Neural progenitor cell (in vitro differentiated cells): ENCODE results near the gene TSPAN33. TPM values are rescaled to one million over a fixed set of nuclear protein-coding genes. Genes with fewer than 3 reads are reported as not detected.
"Not testable (repeated sequence)": the region's sequence is repeated elsewhere in the genome, so short reads cannot be mapped to it uniquely, and the experiment has no call there.

Experiments used
- DNase-seq: peaks from one replicate; pipeline ENCODE4 v3.0.0-alpha.2; 2016; ENCODE audit warnings: low spot score
- H2AFZ ChIP-seq: fragments of 200-600 bp; sonication (generic); replicated peaks from 2 replicates; pipeline ENCODE4 v1.6.1; 2016; ENCODE audit warnings: antibody characterized with exemption
- H3F3A ChIP-seq: fragments of 200-600 bp; sonication (generic); 2 replicates; pipeline ENCODE4 v1.6.1; 2016; ENCODE audit warnings: antibody characterized with exemption, low read depth
- H3K27ac ChIP-seq: fragments of 200-600 bp; sonication (generic); 2 replicates; pipeline ENCODE4 v1.5.1; 2016; ENCODE audit warnings: mild to moderate bottlenecking
- H3K27me3 ChIP-seq: fragments of 200-600 bp; sonication (generic); 2 replicates; pipeline ENCODE4 v1.6.1; 2016; ENCODE audit warnings: mild to moderate bottlenecking, moderate library complexity
- H3K36me3 ChIP-seq: fragments of 200-600 bp; sonication (generic); 2 replicates; pipeline ENCODE4 v1.5.1; 2016
- H3K4me1 ChIP-seq: fragments of 200-600 bp; sonication (generic); 2 replicates; pipeline ENCODE4 v1.6.1; 2016; ENCODE audit warnings: mixed run types
- H3K4me2 ChIP-seq: fragments of 200-600 bp; sonication (generic); 2 replicates; pipeline ENCODE4 v1.6.1; 2016
- H3K4me3 ChIP-seq: fragments of 200-600 bp; sonication (generic); 2 replicates; pipeline ENCODE4 v1.5.1; 2016
- H3K79me2 ChIP-seq: fragments of 200-600 bp; sonication (generic); 2 replicates; pipeline ENCODE4 v1.6.1; 2016; ENCODE audit warnings: low read depth
- H3K9ac ChIP-seq: fragments of 200-600 bp; sonication (generic); 2 replicates; pipeline ENCODE4 v1.6.1; 2016
- H3K9me3 ChIP-seq: fragments of 200-600 bp; sonication (generic); 2 replicates; pipeline ENCODE4 v1.5.1; 2016; ENCODE audit warnings: low read depth
- H4K20me1 ChIP-seq: fragments of 200-600 bp; sonication (generic); 2 replicates; pipeline ENCODE4 v1.6.1; 2016; ENCODE audit warnings: low read depth
- H3K27ac Mint-ChIP-seq: 3 replicates; pipeline ENCODE4 v1.8.0; 2021; ENCODE audit warnings: mixed read lengths
- H3K27me3 Mint-ChIP-seq: 2 replicates; pipeline ENCODE4 v1.8.0; 2022; ENCODE audit warnings: low read depth, mild to moderate bottlenecking, inconsistent platforms, moderate library complexity, mixed read lengths; ENCODE audit not compliant: insufficient read depth
- H3K36me3 Mint-ChIP-seq: 3 replicates; pipeline ENCODE4 v1.8.0; 2021; ENCODE audit warnings: mixed read lengths
- H3K4me1 Mint-ChIP-seq: 3 replicates; pipeline ENCODE4 v1.8.0; 2021; ENCODE audit warnings: mixed read lengths
- H3K4me3 Mint-ChIP-seq: 3 replicates; pipeline ENCODE4 v1.8.0; 2021; ENCODE audit warnings: mild to moderate bottlenecking, moderate library complexity, mixed read lengths
- H3K9me3 Mint-ChIP-seq: 3 replicates; pipeline ENCODE4 v1.8.0; 2020; ENCODE audit warnings: mixed read lengths
- EZH2 ChIP-seq: fragments of 200-600 bp; sonication (generic); IDR thresholded peaks from 2 replicates; pipeline ENCODE4 v1.6.1; 2017; ENCODE audit warnings: antibody characterized with exemption, mild to moderate bottlenecking, moderate library complexity
- EZH2phosphoT487 ChIP-seq: fragments of 200-600 bp; sonication (generic); IDR thresholded peaks from 2 replicates; pipeline ENCODE4 v1.6.1; 2017; ENCODE audit warnings: antibody characterized with exemption
- total RNA-seq: library from RNA; depleted of rRNA; stranded (reverse); fragments of >200 nt; gene quantifications from 2 replicates; pipeline ENCODE4 v1.2.3, GENCODE V29; 2015; ENCODE audit warnings: low replicate concordance
- TF ChIP-seq, protein P1 (sequence below): fragments of 200-600 bp; sonication (generic); IDR thresholded peaks from 2 replicates; pipeline ENCODE4 v1.5.1; 2017; ENCODE audit warnings: antibody characterized with exemption, mild to moderate bottlenecking

The TSPAN33 gene
- total RNA-seq, 1 donor from 2014 or later = 34.5 TPM

DNA sequence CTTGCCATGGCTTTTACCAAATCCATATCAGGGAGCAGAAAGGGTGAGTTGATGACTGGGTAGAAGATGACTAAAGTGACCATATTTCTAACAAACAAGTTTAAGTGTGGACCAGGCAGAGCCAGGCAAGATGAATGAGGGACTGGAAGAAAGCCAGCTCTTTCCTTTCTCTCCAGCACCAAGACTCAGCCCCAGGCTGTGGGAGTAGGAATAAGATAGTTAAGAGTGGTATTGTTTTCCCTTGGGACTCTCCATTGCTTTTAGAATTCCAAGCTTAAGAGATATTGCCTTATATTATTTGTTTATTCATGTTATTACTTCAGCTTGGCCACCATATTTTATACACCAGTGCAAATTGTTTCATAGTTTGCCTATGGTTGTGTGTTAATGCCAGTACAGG is 28.8 kb upstream of the TSPAN33 start:
- no peak overlapping the region for H3K4me3 ChIP-seq
- H3K4me3 Mint-ChIP-seq = no peak overlapping the region
- no peak overlapping the region for H3K4me2 ChIP-seq
- peaks cover 14% of the 10 kb centered on the region for H3K27me3 Mint-ChIP-seq
- H3K27ac ChIP-seq = no peak overlapping the region
- no peak for DNase-seq
- peaks cover 24% of the 10 kb centered on the region for H3K9me3 Mint-ChIP-seq
- no peaks in the 10 kb centered on the region for H3K9me3 ChIP-seq
- peaks cover 4% of the 10 kb centered on the region for H3F3A ChIP-seq
- H3K9ac ChIP-seq = no peak overlapping the region
- H3K4me1 ChIP-seq = peaks cover under 1% of the 10 kb centered on the region
- TF ChIP-seq EZH2 (no peak), EZH2phosphoT487 (no peak)
- TF ChIP-seq, protein P1, sequence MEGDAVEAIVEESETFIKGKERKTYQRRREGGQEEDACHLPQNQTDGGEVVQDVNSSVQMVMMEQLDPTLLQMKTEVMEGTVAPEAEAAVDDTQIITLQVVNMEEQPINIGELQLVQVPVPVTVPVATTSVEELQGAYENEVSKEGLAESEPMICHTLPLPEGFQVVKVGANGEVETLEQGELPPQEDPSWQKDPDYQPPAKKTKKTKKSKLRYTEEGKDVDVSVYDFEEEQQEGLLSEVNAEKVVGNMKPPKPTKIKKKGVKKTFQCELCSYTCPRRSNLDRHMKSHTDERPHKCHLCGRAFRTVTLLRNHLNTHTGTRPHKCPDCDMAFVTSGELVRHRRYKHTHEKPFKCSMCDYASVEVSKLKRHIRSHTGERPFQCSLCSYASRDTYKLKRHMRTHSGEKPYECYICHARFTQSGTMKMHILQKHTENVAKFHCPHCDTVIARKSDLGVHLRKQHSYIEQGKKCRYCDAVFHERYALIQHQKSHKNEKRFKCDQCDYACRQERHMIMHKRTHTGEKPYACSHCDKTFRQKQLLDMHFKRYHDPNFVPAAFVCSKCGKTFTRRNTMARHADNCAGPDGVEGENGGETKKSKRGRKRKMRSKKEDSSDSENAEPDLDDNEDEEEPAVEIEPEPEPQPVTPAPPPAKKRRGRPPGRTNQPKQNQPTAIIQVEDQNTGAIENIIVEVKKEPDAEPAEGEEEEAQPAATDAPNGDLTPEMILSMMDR = no peak
- peaks cover 3% of the 10 kb centered on the region for H3K4me1 Mint-ChIP-seq
- H3K27me3 ChIP-seq = no peaks in the 10 kb centered on the region
- H3K79me2 ChIP-seq = no peaks in the 10 kb centered on the region
- H3K27ac Mint-ChIP-seq = no peak overlapping the region
- peaks cover 2% of the 10 kb centered on the region for H3K36me3 Mint-ChIP-seq
- no peaks in the 10 kb centered on the region for H3K36me3 ChIP-seq
- no peaks in the 10 kb centered on the region for H4K20me1 ChIP-seq
- no peak overlapping the region for H2AFZ ChIP-seq

DNA sequence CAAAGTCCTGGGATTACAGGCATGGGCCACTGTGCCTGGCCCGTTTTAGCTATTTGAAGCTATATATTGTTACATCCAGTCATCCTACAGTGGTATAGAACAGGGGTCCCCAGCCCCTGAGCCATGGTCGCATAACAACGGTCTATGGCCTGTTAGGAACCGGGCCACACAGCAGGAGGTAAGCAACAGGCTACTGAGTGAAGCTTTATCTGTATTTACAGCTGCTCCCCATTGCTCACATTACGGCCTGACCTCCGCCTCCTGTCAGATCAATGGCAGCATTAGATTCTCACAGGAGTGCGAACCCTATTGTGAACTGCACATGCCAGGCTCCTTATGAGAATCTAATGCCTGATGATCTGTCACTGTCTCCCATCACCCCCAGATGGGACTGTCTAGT is 26.3 kb upstream of the TSPAN33 start:
- peaks cover 17% of the 10 kb centered on the region for H3K27me3 Mint-ChIP-seq

GRCh38 chr7:129118976-129119375 is 25.5 kb upstream of the TSPAN33 start:
- Mint-ChIP-seq H3K4me3 (no peak overlapping the region), H3K9me3 (peaks cover 39% of the 10 kb centered on the region), H3K27me3 (peaks cover 13% of the 10 kb centered on the region), H3K4me1 (peaks cover 12% of the 10 kb centered on the region), H3K27ac (no peak overlapping the region), H3K36me3 (peaks cover 2% of the 10 kb centered on the region)
- no peak overlapping the region for H3K9ac ChIP-seq
- H3K4me1 ChIP-seq = peaks cover 5% of the 10 kb centered on the region
- no peaks in the 10 kb centered on the region for H3K9me3 ChIP-seq
- no peak overlapping the region for H3K27ac ChIP-seq
- H4K20me1 ChIP-seq = no peaks in the 10 kb centered on the region
- H3K4me2 ChIP-seq = no peak overlapping the region
- no peaks in the 10 kb centered on the region for H3K36me3 ChIP-seq
- no peaks in the 10 kb centered on the region for H3K79me2 ChIP-seq
- no peak overlapping the region for H2AFZ ChIP-seq
- H3F3A ChIP-seq = no peaks in the 10 kb centered on the region
- no peak overlapping the region for H3K4me3 ChIP-seq
- no peak for TF ChIP-seq EZH2phosphoT487
- no peak for DNase-seq
- no peaks in the 10 kb centered on the region for H3K27me3 ChIP-seq

More for the DNA sequence above, 26.3 kb upstream of the TSPAN33 start:
- Histone ChIP-seq H3K27me3 (no peaks in the 10 kb centered on the region), H3K4me2 (no peak overlapping the region), H3K79me2 (no peaks in the 10 kb centered on the region), H3K4me1 (peaks cover 5% of the 10 kb centered on the region), H3K9ac (no peak overlapping the region), H2AFZ (no peak overlapping the region), H3K4me3 (no peak overlapping the region), H3F3A (no peaks in the 10 kb centered on the region), H3K27ac (no peak overlapping the region), H3K9me3 (no peaks in the 10 kb centered on the region), H4K20me1 (no peaks in the 10 kb centered on the region), H3K36me3 (no peaks in the 10 kb centered on the region)
- Mint-ChIP-seq H3K36me3 (peaks cover 2% of the 10 kb centered on the region), H3K4me1 (peaks cover 12% of the 10 kb centered on the region), H3K9me3 (peaks cover 39% of the 10 kb centered on the region), H3K27ac (no peak overlapping the region), H3K4me3 (no peak overlapping the region)
- TF ChIP-seq, protein P1 = no peak
- no peak for TF ChIP-seq EZH2phosphoT487
- no peak for DNase-seq

GRCh38 chr7:129121501-129122077 is 22.9 kb upstream of the TSPAN33 start:
- not testable (repeated sequence) for H2AFZ ChIP-seq, H4K20me1 ChIP-seq, H3K36me3 ChIP-seq, H3K4me2 ChIP-seq, H3K9ac ChIP-seq, H3K9me3 ChIP-seq, H3K27ac ChIP-seq, H3K79me2 ChIP-seq, DNase-seq, H3K4me3 Mint-ChIP-seq, H3K4me1 ChIP-seq, H3K4me3 ChIP-seq, H3K27me3 ChIP-seq, H3K36me3 Mint-ChIP-seq, H3K27ac Mint-ChIP-seq, H3F3A ChIP-seq
- Mint-ChIP-seq H3K27me3 (peaks cover 11% of the 10 kb centered on the region), H3K4me1 (peaks cover 12% of the 10 kb centered on the region), H3K9me3 (peaks cover 34% of the 10 kb centered on the region)
